HL-60 (cell line): Measurements from ENCODE around the gene GTF2A1.

Experiments
- CTCF ChIP-seq: IDR thresholded peaks from one replicate; pipeline ENCODE4 v1.5.1; 2011; ENCODE audit warnings: low read length, control low read depth, inconsistent platforms; ENCODE audit not compliant: insufficient read depth
- POLR2AphosphoS5 ChIP-seq: IDR thresholded peaks from 2 replicates; pipeline ENCODE4 v1.6.1; 2012; ENCODE audit warnings: low read depth
- SPI1 ChIP-seq: IDR thresholded peaks from 2 replicates; pipeline ENCODE4 v1.6.1; 2012; ENCODE audit warnings: low read depth, mild to moderate bottlenecking, borderline replicate concordance

- peak; percentile 4 for TF ChIP-seq CTCF
- TF ChIP-seq POLR2AphosphoS5 = no peak
- no peak for TF ChIP-seq SPI1
Observed at GRCh38 chr14:81164167-81164774, 56.5 kb downstream of the GTF2A1 start.
